WERI-Rb-1 (cell line): ENCODE results near the gene HSD11B1.

Experiments
- DNase-seq: peaks from one replicate; pipeline ENCODE4 v3.0.0-alpha.2; 2020
- H3K27ac ChIP-seq: fragments of 250-450 bp; sonication (Bioruptor Pico); 2 replicates; pipeline ENCODE4 v1.5.1; 2020; ENCODE audit warnings: mild to moderate bottlenecking, moderate library complexity
- H3K27me3 ChIP-seq: fragments of 250-450 bp; sonication (Bioruptor Pico); 2 replicates; pipeline ENCODE4 v1.5.1; 2021; ENCODE audit warnings: mild to moderate bottlenecking, low read depth, moderate library complexity; ENCODE audit not compliant: insufficient read depth, severe bottlenecking
- H3K36me3 ChIP-seq: fragments of 250-450 bp; sonication (Bioruptor Pico); 2 replicates; pipeline ENCODE4 v1.5.1; 2020; ENCODE audit warnings: mild to moderate bottlenecking, moderate library complexity
- H3K4me3 ChIP-seq: 2 replicates; pipeline ENCODE4 v1.5.1; 2011; ENCODE audit warnings: low read depth, mild to moderate bottlenecking, control low read depth, low read length
- H3K9me3 ChIP-seq: fragments of 250-450 bp; sonication (Bioruptor Pico); 2 replicates; pipeline ENCODE4 v1.5.1; 2021; ENCODE audit warnings: mild to moderate bottlenecking, moderate library complexity; ENCODE audit not compliant: severe bottlenecking
- CTCF ChIP-seq: IDR thresholded peaks from 2 replicates; pipeline ENCODE4 v1.5.1; 2011; ENCODE audit warnings: low read depth, mild to moderate bottlenecking, control low read depth, inconsistent platforms, low read length

HSD11B1 gene

GRCh38 chr1:209741193-209741592 is 36.5 kb downstream of the HSD11B1 start:
- H3K9me3 ChIP-seq: no peaks in the 10 kb centered on the region
- DNase-seq: no peak
- no peak overlapping the region for H3K27ac ChIP-seq
- no peaks in the 10 kb centered on the region for H3K36me3 ChIP-seq
- TF ChIP-seq CTCF: no peak
- peaks cover 45% of the 10 kb centered on the region for H3K27me3 ChIP-seq
- H3K4me3 ChIP-seq: no peak overlapping the region

- H3K4me3 ChIP-seq: no peak overlapping the region
- DNase-seq: no peak
- H3K36me3 ChIP-seq: no peaks in the 10 kb centered on the region
- peaks cover 40% of the 10 kb centered on the region for H3K27me3 ChIP-seq
- no peak overlapping the region for H3K27ac ChIP-seq
- no peaks in the 10 kb centered on the region for H3K9me3 ChIP-seq
- TF ChIP-seq CTCF: no peak
Measured at GRCh38 chr1:209741889-209742288, 37.2 kb downstream of the HSD11B1 start.

GRCh38 chr1:209742409-209743144 is 37.9 kb downstream of the HSD11B1 start:
- no peak for DNase-seq
- H3K27me3 ChIP-seq: peaks cover 40% of the 10 kb centered on the region

GRCh38 chr1:209743145-209743482 is 38.5 kb downstream of the HSD11B1 start:
- no peaks in the 10 kb centered on the region for H3K9me3 ChIP-seq
- no peak overlapping the region for H3K4me3 ChIP-seq
- peaks cover 35% of the 10 kb centered on the region for H3K27me3 ChIP-seq
- no peak for DNase-seq
- TF ChIP-seq CTCF: no peak
- H3K36me3 ChIP-seq: no peaks in the 10 kb centered on the region
- no peak overlapping the region for H3K27ac ChIP-seq

More at GRCh38 chr1:209742409-209743144, 37.9 kb downstream of the HSD11B1 start:
- H3K9me3 ChIP-seq: no peaks in the 10 kb centered on the region
- H3K4me3 ChIP-seq: no peak overlapping the region
- TF ChIP-seq CTCF: no peak
- no peaks in the 10 kb centered on the region for H3K36me3 ChIP-seq
- H3K27ac ChIP-seq: no peak overlapping the region

GRCh38 chr1:209746451-209747165 is 42.0 kb downstream of the HSD11B1 start:
- TF ChIP-seq CTCF: no peak
- Histone ChIP-seq H3K36me3 (no peaks in the 10 kb centered on the region), H3K9me3 (no peaks in the 10 kb centered on the region), H3K27me3 (peaks cover 20% of the 10 kb centered on the region), H3K4me3 (no peak overlapping the region), H3K27ac (no peak overlapping the region)
- no peak for DNase-seq
